Muscle layer of colon (tissue), 2 donors: ENCODE measurements around the gene WDR82.
A peak's percentile ranks its signal among the peaks of the same experiment; 100 is the strongest.
"Not testable (repeated sequence)": the region's sequence is repeated elsewhere in the genome, so short reads cannot be mapped to it uniquely, and the experiment has no call there.

ENCODE experiments used
- H3K27ac ChIP-seq: one replicate; pipeline ENCODE4 v1.7.0; 2013; ENCODE audit warnings: low read depth, mild to moderate bottlenecking, low read length, moderate library complexity
- H3K27me3 ChIP-seq, 2 donors: one replicate each; pipeline ENCODE4 v1.7.0; 2013; ENCODE audit warnings: low read length in 2 of 2, mild to moderate bottlenecking in 2 of 2; ENCODE audit not compliant: insufficient read depth in 2 of 2, control insufficient read depth in 1 of 2
- H3K36me3 ChIP-seq: one replicate; pipeline ENCODE4 v1.7.0; 2013; ENCODE audit warnings: mild to moderate bottlenecking, low read length; ENCODE audit not compliant: insufficient read depth
- H3K4me1 ChIP-seq: one replicate; pipeline ENCODE4 v1.7.0; 2013; ENCODE audit warnings: mild to moderate bottlenecking, low read length; ENCODE audit not compliant: insufficient read depth
- H3K4me3 ChIP-seq, 2 donors: one replicate each; pipeline ENCODE4 v1.7.0; 2013; ENCODE audit warnings: low read length in 2 of 2, low read depth in 1 of 2, mild to moderate bottlenecking in 1 of 2, moderate library complexity in 1 of 2
- H3K9ac ChIP-seq: one replicate; pipeline ENCODE4 v1.7.0; 2013; ENCODE audit warnings: low read length
- H3K9me3 ChIP-seq: one replicate; pipeline ENCODE4 v1.7.0; 2013; ENCODE audit warnings: mild to moderate bottlenecking, low read length
- donor health status: abdominal sarcoma.
- donor health status: Adenocarcinoma of cecum.

WDR82 gene

GRCh38 chr3:52292247-52293065 is 14.0 kb upstream of the WDR82 start:
- no peaks in the 10 kb centered on the region for H3K36me3 ChIP-seq
- H3K9me3 ChIP-seq = no peaks in the 10 kb centered on the region
- H3K4me3 ChIP-seq = no peak overlapping the region
- H3K4me1 ChIP-seq = peaks cover 7% of the 10 kb centered on the region
- no peak overlapping the region for H3K9ac ChIP-seq
- H3K27ac ChIP-seq = no peak overlapping the region
- no peaks in the 10 kb centered on the region for H3K27me3 ChIP-seq

GRCh38 chr3:52291508-52292181 is 13.2 kb upstream of the WDR82 start:
- H3K9me3 ChIP-seq = no peaks in the 10 kb centered on the region
- H3K4me3 ChIP-seq = no peak overlapping the region
- H3K9ac ChIP-seq = no peak overlapping the region
- peaks cover 15% of the 10 kb centered on the region for H3K4me1 ChIP-seq
- H3K36me3 ChIP-seq = no peaks in the 10 kb centered on the region
- H3K27ac ChIP-seq = no peak overlapping the region
- H3K27me3 ChIP-seq = no peaks in the 10 kb centered on the region

- no peaks in the 10 kb centered on the region for H3K27me3 ChIP-seq
- no peak overlapping the region for H3K27ac ChIP-seq
- no peaks in the 10 kb centered on the region for H3K9me3 ChIP-seq
- H3K4me1 ChIP-seq = peaks cover 18% of the 10 kb centered on the region
- H3K9ac ChIP-seq = no peak overlapping the region
- no peak overlapping the region for H3K4me3 ChIP-seq
- no peaks in the 10 kb centered on the region for H3K36me3 ChIP-seq
Observed at GRCh38 chr3:52290596-52291507, 12.4 kb upstream of the WDR82 start.

GRCh38 chr3:52289747-52290595 is 11.5 kb upstream of the WDR82 start:
- Histone ChIP-seq H3K27ac (no peak overlapping the region), H3K36me3 (no peaks in the 10 kb centered on the region), H3K4me1 (peaks cover 18% of the 10 kb centered on the region), H3K4me3 (no peak overlapping the region), H3K9ac (no peak overlapping the region), H3K9me3 (no peaks in the 10 kb centered on the region), H3K27me3 (no peaks in the 10 kb centered on the region)

- Histone ChIP-seq H3K4me1 (peaks cover 18% of the 10 kb centered on the region), H3K36me3 (no peaks in the 10 kb centered on the region), H3K27me3 (no peaks in the 10 kb centered on the region), H3K27ac (no peak overlapping the region), H3K9me3 (no peaks in the 10 kb centered on the region), H3K9ac (no peak overlapping the region), H3K4me3 (no peak overlapping the region)
Observed at GRCh38 chr3:52289338-52289746, 10.9 kb upstream of the WDR82 start.

- peak overlapping the region; percentile 100 for H3K27ac ChIP-seq
- no peak overlapping the region for H3K9ac ChIP-seq
- H3K27me3 ChIP-seq = no peaks in the 10 kb centered on the region
- no peaks in the 10 kb centered on the region for H3K9me3 ChIP-seq
- H3K4me3 ChIP-seq = peak overlapping the region; percentile 86 to 100
- no peaks in the 10 kb centered on the region for H3K36me3 ChIP-seq
- peaks cover 18% of the 10 kb centered on the region for H3K4me1 ChIP-seq
Observed at GRCh38 chr3:52288674-52289073, 10.2 kb upstream of the WDR82 start.

- Histone ChIP-seq H3K27me3 (no peaks in the 10 kb centered on the region), H3K36me3 (no peaks in the 10 kb centered on the region), H3K9me3 (no peaks in the 10 kb centered on the region), H3K9ac (peak overlapping the region; percentile 86), H3K4me1 (peaks cover 18% of the 10 kb centered on the region), H3K4me3 (peak overlapping the region; percentile 86 to 100), H3K27ac (peak overlapping the region; percentile 100)
Observed at GRCh38 chr3:52286777-52287110, 8.3 kb upstream of the WDR82 start.

- H3K27me3 ChIP-seq, H3K9me3 ChIP-seq, H3K4me3 ChIP-seq, H3K27ac ChIP-seq, H3K36me3 ChIP-seq, H3K9ac ChIP-seq: not testable (repeated sequence)
- H3K4me1 ChIP-seq = peaks cover 27% of the 10 kb centered on the region
Observed at GRCh38 chr3:52284051-52284450, 5.6 kb upstream of the WDR82 start.

GRCh38 chr3:52283306-52283705 is 4.9 kb upstream of the WDR82 start:
- H3K9me3 ChIP-seq = no peaks in the 10 kb centered on the region
- H3K9ac ChIP-seq = no peak overlapping the region
- H3K36me3 ChIP-seq = no peaks in the 10 kb centered on the region
- no peaks in the 10 kb centered on the region for H3K27me3 ChIP-seq
- H3K4me1 ChIP-seq = peaks cover 24% of the 10 kb centered on the region
- no peak overlapping the region for H3K27ac ChIP-seq
- H3K4me3 ChIP-seq = no peak overlapping the region

GRCh38 chr3:52281981-52282801 is 3.7 kb upstream of the WDR82 start:
- H3K4me1 ChIP-seq = peaks cover 20% of the 10 kb centered on the region
- H3K9me3 ChIP-seq = no peaks in the 10 kb centered on the region
- H3K36me3 ChIP-seq = no peaks in the 10 kb centered on the region
- no peaks in the 10 kb centered on the region for H3K27me3 ChIP-seq
- H3K27ac ChIP-seq = no peak overlapping the region
- no peak overlapping the region for H3K9ac ChIP-seq
- no peak overlapping the region for H3K4me3 ChIP-seq
